HG03520 (cell line): ENCODE data around the gene PPOX.

Experiments
- ATAC-seq: cut with Tn5 transposase; IDR thresholded peaks from one replicate; pipeline ENCODE4 v1.9.1; 2021; ENCODE audit warnings: mild to moderate bottlenecking, moderate library complexity; ENCODE audit not compliant: unreplicated experiment

Gene PPOX

GRCh38 chr1:161153176-161153575 lies 13.1 kb upstream of the PPOX start:
- ATAC-seq, result no peak

- ATAC-seq, result peak; percentile 78
Observed at GRCh38 chr1:161153682-161154337, 12.4 kb upstream of the PPOX start, which contains the start of gene UFC1. UFC1 (plus strand) TSS chr1:161153978; CDS start chr1:161153998, 20 bp downstream.

- no peak for ATAC-seq
Observed at GRCh38 chr1:161157867-161158266, 8.4 kb upstream of the PPOX start.

GRCh38 chr1:161158316-161159010 lies 7.8 kb upstream of the PPOX start:
- ATAC-seq, result no peak

DNA sequence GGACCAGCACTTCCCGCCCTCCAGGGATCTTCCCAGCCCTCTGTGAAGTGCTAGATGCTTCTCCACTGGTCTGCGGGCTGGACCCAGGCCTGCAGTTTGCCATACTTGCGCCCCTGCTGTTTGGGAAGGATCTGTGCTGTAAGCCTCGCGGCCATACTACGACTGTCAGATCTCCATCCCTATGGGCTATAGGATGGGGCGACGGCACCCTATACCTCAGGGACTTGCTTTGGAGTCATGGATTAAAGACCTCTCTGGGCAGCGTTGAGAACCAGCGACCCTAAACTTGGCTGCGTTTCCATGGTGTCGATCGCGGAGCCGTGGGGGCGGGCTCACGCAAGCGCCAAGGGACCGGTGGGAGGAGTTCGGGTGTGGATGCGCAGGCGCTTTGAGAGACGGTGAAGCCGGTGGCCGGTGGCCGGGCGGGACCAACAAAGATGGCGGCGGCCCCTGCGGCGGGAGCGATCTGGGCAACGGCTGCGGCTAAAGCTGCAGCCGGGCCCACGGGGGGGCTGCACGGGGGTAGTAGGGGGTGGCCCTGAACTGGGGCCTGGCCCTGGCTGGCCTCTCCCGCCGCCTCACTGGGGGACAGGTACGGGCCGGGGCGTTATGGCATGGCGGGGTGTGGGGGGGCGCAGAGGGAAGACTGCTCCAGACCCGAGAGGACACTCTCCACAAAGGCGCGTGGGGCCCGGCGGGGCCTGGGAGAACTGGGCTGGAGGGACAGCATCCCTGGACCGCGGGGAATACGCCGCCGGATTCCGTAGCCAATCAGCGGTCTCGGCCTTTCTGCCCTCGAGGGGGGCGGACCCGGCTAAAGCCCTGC lies 6.9 kb upstream of the PPOX start, which contains the start of gene USP21:
USP21 (plus strand) TSS at position 414 of the 826 bp plus-strand sequence. CDS start 1,141 bp downstream, outside the sequence.
- ATAC-seq, result peak; percentile 72

DNA sequence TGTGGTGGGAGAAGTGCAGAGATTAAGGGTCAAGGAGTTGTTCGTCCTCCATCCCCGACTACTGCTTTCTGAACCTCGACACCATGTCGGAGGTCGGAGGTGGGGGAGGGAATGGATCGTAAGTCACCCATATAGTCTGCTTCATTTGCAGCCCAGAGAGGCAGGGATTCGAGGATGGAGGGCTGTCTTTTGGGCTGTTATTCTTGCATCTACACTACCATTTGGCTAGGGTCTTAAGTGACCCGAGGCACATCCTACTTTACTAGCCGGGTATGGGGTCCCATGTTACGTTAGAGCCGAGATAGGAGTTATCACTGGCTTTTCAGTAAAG lies 6.3 kb upstream of the PPOX start:
- no peak for ATAC-seq

DNA sequence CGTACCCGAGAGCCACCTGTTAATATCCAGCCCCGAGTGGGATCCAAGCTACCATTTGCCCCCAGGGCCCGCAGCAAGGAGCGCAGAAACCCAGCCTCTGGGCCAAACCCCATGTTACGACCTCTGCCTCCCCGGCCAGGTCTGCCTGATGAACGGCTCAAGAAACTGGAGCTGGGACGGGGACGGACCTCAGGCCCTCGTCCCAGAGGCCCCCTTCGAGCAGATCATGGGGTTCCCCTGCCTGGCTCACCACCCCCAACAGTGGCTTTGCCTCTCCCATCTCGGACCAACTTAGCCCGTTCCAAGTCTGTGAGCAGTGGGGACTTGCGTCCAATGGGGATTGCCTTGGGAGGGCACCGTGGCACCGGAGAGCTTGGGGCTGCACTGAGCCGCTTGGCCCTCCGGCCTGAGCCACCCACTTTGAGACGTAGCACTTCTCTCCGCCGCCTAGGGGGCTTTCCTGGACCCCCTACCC lies 5.5 kb upstream of the PPOX start:
- ATAC-seq, result no peak

DNA sequence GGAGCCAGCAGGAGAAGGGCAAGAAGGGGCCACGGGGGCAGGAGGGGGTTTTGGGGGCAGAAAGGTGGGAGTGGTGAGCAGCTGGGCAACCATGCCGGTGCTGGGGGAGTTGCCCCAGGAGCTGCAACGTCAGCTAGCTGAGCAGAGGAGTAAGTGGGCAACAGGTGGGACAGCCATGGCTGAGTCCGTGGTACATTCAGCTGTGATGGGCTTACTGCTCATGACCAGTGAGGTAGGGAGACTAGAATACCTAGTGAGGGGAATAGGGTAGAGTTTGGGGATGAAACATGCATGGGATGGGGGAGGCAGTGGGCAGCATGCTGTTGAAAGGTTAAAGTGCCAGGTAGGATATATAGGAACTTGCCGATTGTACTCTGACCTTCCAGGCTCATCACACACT lies 4.6 kb upstream of the PPOX start:
- no peak for ATAC-seq

GRCh38 chr1:161162052-161162451 lies 4.2 kb upstream of the PPOX start:
- no peak for ATAC-seq

GRCh38 chr1:161162806-161163205 lies 3.4 kb upstream of the PPOX start:
- no peak for ATAC-seq

GRCh38 chr1:161163793-161164192 lies 2.4 kb upstream of the PPOX start:
- ATAC-seq, result no peak

- ATAC-seq, result no peak
Observed at GRCh38 chr1:161164901-161165610, 1.2 kb upstream of the PPOX start.

DNA sequence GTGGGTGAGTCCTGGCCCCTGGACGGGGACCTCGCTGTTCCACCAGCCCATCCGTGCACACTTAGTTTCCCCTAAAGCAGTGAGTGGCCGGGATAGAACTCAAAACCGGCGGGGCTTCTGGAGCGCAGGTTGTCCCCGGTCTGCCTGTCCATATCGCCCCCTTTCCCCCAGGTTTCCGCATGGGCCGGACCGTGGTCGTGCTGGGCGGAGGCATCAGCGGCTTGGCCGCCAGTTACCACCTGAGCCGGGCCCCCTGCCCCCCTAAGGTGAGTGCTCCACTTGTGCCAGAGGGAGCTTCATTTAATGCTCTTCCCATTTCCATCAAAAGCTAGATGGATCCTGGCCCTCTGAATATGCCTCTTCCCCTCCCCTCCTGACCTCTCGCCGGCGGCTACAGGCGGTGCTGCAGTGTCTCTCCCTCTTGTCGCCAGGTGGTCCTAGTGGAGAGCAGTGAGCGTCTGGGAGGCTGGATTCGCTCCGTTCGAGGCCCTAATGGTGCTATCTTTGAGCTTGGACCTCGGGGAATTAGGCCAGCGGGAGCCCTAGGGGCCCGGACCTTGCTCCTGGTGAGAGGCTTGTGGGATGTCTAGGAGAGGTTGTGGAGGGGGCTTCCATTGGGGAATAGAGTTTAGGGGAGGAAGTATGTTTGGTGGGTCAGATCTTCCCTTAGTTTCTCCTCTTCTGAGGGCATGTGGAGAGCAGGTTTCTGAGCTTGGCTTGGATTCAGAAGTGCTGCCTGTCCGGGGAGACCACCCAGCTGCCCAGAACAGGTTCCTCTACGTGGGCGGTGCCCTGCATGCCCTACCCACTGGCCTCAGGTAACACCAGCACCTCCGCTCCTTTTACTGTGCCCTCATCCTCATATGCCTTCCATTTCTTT lies 683 bp downstream of the PPOX start:
- ATAC-seq, result no peak

DNA sequence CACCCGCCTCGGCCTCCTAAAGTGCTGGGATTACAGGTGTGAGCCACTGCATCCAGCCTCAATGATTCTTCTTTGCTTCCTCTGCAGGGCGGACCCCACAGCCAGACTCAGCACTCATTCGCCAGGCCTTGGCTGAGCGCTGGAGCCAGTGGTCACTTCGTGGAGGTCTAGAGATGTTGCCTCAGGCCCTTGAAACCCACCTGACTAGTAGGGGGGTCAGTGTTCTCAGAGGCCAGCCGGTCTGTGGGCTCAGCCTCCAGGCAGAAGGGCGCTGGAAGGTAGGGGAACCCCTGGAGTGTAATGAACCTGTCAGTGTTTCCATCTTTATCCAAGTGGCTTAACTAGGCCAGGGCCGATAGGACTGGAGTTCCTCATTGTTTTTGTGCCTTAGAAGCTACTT lies 2.7 kb downstream of the PPOX start:
- ATAC-seq, result no peak

DNA sequence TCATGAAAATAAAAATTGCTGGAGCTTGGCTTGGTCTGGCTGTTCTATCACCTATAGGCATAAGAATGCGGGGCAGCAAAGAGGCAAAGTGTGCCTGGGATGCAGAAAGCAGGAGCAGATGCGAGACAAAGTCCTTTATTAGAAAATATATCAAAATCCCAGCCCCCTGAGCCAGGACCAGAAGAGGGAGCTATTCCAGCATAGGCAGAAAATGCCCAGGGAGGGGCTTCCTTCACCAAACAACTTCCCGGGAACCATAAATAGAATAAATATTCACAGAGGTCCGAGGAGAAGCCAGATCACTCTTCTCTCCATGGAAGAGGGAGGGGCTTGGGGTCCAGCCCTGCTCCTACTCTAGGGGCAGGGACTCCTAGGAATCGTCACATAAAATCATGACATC lies 5.0 kb downstream of the PPOX start:
- ATAC-seq, result no peak

DNA sequence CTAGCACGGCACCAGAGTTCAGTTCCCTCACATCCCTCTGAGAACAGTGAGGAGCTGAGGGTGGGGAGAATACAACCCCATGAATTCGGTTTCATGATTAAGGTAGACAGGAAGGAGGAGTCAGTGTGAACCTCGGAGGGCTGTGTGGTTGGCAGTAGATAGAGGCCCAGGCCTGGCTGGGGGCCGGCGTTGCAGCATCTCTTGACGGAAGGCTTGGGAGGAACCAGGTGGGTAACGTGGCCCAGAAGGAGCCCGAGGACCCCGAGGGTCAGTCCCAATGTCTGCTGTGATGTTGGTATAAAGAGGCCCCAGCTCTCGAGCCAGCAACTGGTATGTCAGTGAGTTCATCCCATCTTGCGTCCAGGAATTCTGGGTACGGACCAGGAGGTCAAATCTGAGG lies 5.5 kb downstream of the PPOX start:
- ATAC-seq, result no peak

DNA sequence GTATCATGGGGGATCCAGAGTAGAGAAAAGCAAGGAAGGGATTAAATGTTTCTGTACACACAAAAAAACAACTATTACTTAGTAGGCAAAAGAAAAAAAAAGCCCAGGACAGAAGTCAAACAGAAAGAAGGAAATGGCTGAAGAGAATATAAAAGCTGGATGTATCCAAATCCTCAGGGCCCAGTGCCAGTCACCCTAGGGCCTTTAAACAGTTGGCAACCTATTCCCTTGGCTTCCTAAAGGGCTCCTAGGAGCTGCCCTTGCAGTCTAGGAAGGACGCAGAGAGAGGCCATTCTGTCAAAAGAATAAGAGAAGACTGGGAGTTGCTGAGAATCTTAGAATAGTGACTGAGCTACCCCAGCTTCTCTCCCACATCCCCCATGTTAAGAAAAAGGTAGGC lies 6.1 kb downstream of the PPOX start:
- ATAC-seq, result no peak

DNA sequence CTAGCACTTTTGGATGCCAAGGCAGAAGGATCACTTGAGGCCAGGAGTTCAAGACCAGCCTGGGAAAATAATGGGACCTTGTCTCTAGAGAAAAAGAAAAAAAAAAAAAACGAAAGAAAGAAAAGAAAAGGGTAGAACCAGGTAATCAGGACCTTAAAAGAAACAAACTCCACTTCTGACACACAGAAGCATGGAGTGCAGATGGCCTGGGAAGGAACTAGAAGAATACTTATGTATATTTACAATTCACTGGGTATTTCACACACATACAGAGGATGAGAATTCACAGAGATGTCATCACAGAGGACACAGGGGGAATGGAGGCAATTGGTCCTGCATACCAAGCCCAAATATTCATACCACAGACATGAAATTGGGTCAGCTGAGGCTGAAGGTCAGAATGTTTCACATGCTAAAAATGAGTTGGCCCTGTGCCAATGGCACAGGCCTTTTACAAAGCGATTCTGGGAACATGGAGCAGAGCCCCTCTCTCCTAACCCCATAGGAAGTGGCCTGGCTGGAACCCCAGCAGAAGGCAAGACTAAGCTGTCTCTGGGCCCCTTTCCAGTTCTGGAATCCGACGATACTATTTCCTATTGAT lies 6.7 kb downstream of the PPOX start:
- ATAC-seq, result no peak

DNA sequence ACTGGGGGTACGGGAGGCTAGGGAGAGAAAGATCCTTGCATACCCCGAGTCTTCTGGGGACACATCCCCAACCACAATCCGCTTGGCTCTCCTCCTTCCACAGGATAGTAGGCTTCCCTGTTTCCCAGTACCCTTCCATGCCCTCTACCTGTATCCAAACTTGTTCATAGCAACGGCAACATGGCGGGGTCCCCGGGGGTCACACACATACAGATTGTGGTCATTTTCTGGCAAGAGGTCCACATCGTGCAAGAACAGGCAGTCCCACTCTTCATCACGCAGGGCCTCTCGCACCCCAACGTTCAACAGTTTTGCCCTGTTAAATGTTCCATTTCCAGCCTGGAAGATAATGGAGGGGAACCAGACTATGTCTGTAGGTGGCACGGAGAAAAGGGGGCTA lies 7.5 kb downstream of the PPOX start:
- ATAC-seq, result no peak

GRCh38 chr1:161174911-161175310 lies 8.7 kb downstream of the PPOX start:
- ATAC-seq, result no peak
